Mesendoderm (in vitro differentiated cells): ENCODE data around the gene EEF1AKMT3.

Experiments
- DNase-seq: peaks from one replicate; pipeline ENCODE4 v3.0.0; 2013
- H2AK5ac ChIP-seq: 2 replicates; pipeline ENCODE4 v1.6.1; 2013; ENCODE audit warnings: low read length, inconsistent platforms
- H2BK120ac ChIP-seq: 2 replicates; pipeline ENCODE4 v1.6.1; 2013; ENCODE audit warnings: low read depth, mild to moderate bottlenecking, low read length, moderate library complexity, mixed read lengths
- H2BK15ac ChIP-seq: replicated peaks from 2 replicates; pipeline ENCODE4 v1.6.1; 2013; ENCODE audit warnings: low read depth, mild to moderate bottlenecking, moderate library complexity
- H2BK5ac ChIP-seq: 2 replicates; pipeline ENCODE4 v1.6.1; 2013; ENCODE audit warnings: low read length, inconsistent platforms
- H3K18ac ChIP-seq: 2 replicates; pipeline ENCODE4 v1.6.1; 2013; ENCODE audit warnings: mild to moderate bottlenecking, low read length, mixed read lengths
- H3K23ac ChIP-seq: one replicate; pipeline ENCODE4 v1.6.1; 2013; ENCODE audit warnings: low read length
- H3K27ac ChIP-seq: 2 replicates; pipeline ENCODE4 v1.5.1; 2013; ENCODE audit warnings: low read depth, mild to moderate bottlenecking, inconsistent platforms, low read length, moderate library complexity
- H3K27me3 ChIP-seq: 2 replicates; pipeline ENCODE4 v1.6.1; 2013; ENCODE audit warnings: low read length, control low read depth, mild to moderate bottlenecking, inconsistent platforms; ENCODE audit not compliant: insufficient read depth, poor library complexity
- H3K36me3 ChIP-seq: 2 replicates; pipeline ENCODE4 v1.6.1; 2013; ENCODE audit warnings: low read length, inconsistent platforms; ENCODE audit not compliant: control insufficient read depth, insufficient read depth
- H3K4ac ChIP-seq: one replicate; pipeline ENCODE4 v1.6.1; 2013; ENCODE audit warnings: low read depth, mild to moderate bottlenecking, low read length, moderate library complexity
- H3K4me1 ChIP-seq: 2 replicates; pipeline ENCODE4 v1.6.1; 2013; ENCODE audit warnings: low read depth, low read length, inconsistent platforms; ENCODE audit not compliant: control insufficient read depth
- H3K4me2 ChIP-seq: 2 replicates; pipeline ENCODE4 v1.6.1; 2013; ENCODE audit warnings: low read length
- H3K4me3 ChIP-seq: 2 replicates; pipeline ENCODE4 v1.5.1; 2013; ENCODE audit warnings: mild to moderate bottlenecking, low read length
- H3K56ac ChIP-seq: one replicate; pipeline ENCODE4 v1.6.1; 2013; ENCODE audit warnings: low read length
- H3K79me1 ChIP-seq: 2 replicates; pipeline ENCODE4 v1.6.1; 2013; ENCODE audit warnings: low read length, inconsistent platforms
- H3K79me2 ChIP-seq: 2 replicates; pipeline ENCODE4 v1.6.1; 2013; ENCODE audit warnings: mild to moderate bottlenecking, low read length; ENCODE audit not compliant: control insufficient read depth, insufficient read depth
- H3K9ac ChIP-seq: 2 replicates; pipeline ENCODE4 v1.6.1; 2013; ENCODE audit warnings: low read length, inconsistent platforms
- H4K5ac ChIP-seq: one replicate; pipeline ENCODE4 v1.6.1; 2013; ENCODE audit warnings: low read length
- H4K8ac ChIP-seq: one replicate; pipeline ENCODE4 v1.6.1; 2013; ENCODE audit warnings: low read depth, mild to moderate bottlenecking, control low read depth, low read length, moderate library complexity
- WGBS: extraction: QIAGEN DNeasy Blood & Tissue Kit; methylation state at CpG from one replicate; pipeline ENCODE4 v1.1.7; 2013; ENCODE audit warnings: low lambda C conversion rate, missing lambda C conversion rate; ENCODE audit not compliant: insufficient coverage; ENCODE audit errors: extremely low coverage; 5-methylcytosine and 5-hydroxymethylcytosine counted together

The EEF1AKMT3 gene

GRCh38 chr12:57783861-57784260 is 11.4 kb downstream of the EEF1AKMT3 start:
- H3K79me2 ChIP-seq = peaks cover 8% of the 10 kb centered on the region
- DNase-seq = no peak
- no peak overlapping the region for H4K5ac ChIP-seq
- no peak overlapping the region for H3K18ac ChIP-seq
- WGBS = no CpG with 5 or more reads among the region's 11 CpGs
- H2AK5ac ChIP-seq = no peak overlapping the region
- H3K56ac ChIP-seq = no peak overlapping the region
- no peaks in the 10 kb centered on the region for H3K27me3 ChIP-seq
- H3K36me3 ChIP-seq = peaks cover 4% of the 10 kb centered on the region
- peaks cover 5% of the 10 kb centered on the region for H3K79me1 ChIP-seq
- no peak overlapping the region for H3K27ac ChIP-seq
- no peak overlapping the region for H3K9ac ChIP-seq
- no peak overlapping the region for H4K8ac ChIP-seq
- no peak overlapping the region for H3K4me2 ChIP-seq
- no peak overlapping the region for H2BK120ac ChIP-seq
- H2BK15ac ChIP-seq = no peak overlapping the region
- H3K23ac ChIP-seq = no peak overlapping the region
- H3K4ac ChIP-seq = no peak overlapping the region
- H3K4me1 ChIP-seq = no peaks in the 10 kb centered on the region
- no peak overlapping the region for H3K4me3 ChIP-seq
- no peak overlapping the region for H2BK5ac ChIP-seq

GRCh38 chr12:57793920-57794319 is 21.5 kb downstream of the EEF1AKMT3 start:
- Histone ChIP-seq H2AK5ac (no peak overlapping the region), H3K79me1 (no peaks in the 10 kb centered on the region), H3K23ac (no peak overlapping the region), H2BK120ac (no peak overlapping the region), H3K4ac (no peak overlapping the region), H3K56ac (no peak overlapping the region), H3K4me2 (no peak overlapping the region), H2BK15ac (no peak overlapping the region), H3K9ac (no peak overlapping the region), H3K79me2 (no peaks in the 10 kb centered on the region), H3K18ac (no peak overlapping the region), H4K5ac (no peak overlapping the region), H3K36me3 (peaks cover 5% of the 10 kb centered on the region), H3K4me1 (no peaks in the 10 kb centered on the region), H3K27ac (no peak overlapping the region), H3K27me3 (no peaks in the 10 kb centered on the region), H2BK5ac (no peak overlapping the region), H3K4me3 (no peak overlapping the region), H4K8ac (no peak overlapping the region)
- no peak for DNase-seq
- no CpG with 5 or more reads among the region's 1 CpG for WGBS

- WGBS = no CpG with 5 or more reads among the region's 6 CpGs
- H3K4me1 ChIP-seq = no peaks in the 10 kb centered on the region
- no peak overlapping the region for H2BK15ac ChIP-seq
- no peak overlapping the region for H3K4me2 ChIP-seq
- no peak overlapping the region for H3K18ac ChIP-seq
- no peak overlapping the region for H3K23ac ChIP-seq
- no peak overlapping the region for H2BK5ac ChIP-seq
- no peaks in the 10 kb centered on the region for H3K79me2 ChIP-seq
- H3K4ac ChIP-seq = no peak overlapping the region
- H4K5ac ChIP-seq = no peak overlapping the region
- no peak for DNase-seq
- no peak overlapping the region for H3K27ac ChIP-seq
- H3K4me3 ChIP-seq = no peak overlapping the region
- no peak overlapping the region for H2BK120ac ChIP-seq
- H3K79me1 ChIP-seq = no peaks in the 10 kb centered on the region
- H3K27me3 ChIP-seq = no peaks in the 10 kb centered on the region
- no peak overlapping the region for H3K9ac ChIP-seq
- H3K56ac ChIP-seq = no peak overlapping the region
- peaks cover 6% of the 10 kb centered on the region for H3K36me3 ChIP-seq
- no peak overlapping the region for H4K8ac ChIP-seq
- no peak overlapping the region for H2AK5ac ChIP-seq
Observed at GRCh38 chr12:57795354-57795753, 22.9 kb downstream of the EEF1AKMT3 start.

- Histone ChIP-seq H3K79me2 (no peaks in the 10 kb centered on the region), H3K27ac (no peak overlapping the region), H3K23ac (no peak overlapping the region), H3K4me2 (no peak overlapping the region), H3K56ac (no peak overlapping the region), H3K9ac (no peak overlapping the region), H3K4ac (no peak overlapping the region), H2BK5ac (no peak overlapping the region), H2AK5ac (no peak overlapping the region), H3K36me3 (peaks cover 6% of the 10 kb centered on the region), H3K79me1 (no peaks in the 10 kb centered on the region), H3K4me3 (no peak overlapping the region), H3K18ac (no peak overlapping the region), H2BK120ac (no peak overlapping the region), H3K4me1 (no peaks in the 10 kb centered on the region), H4K8ac (no peak overlapping the region), H4K5ac (no peak overlapping the region), H2BK15ac (no peak overlapping the region), H3K27me3 (no peaks in the 10 kb centered on the region)
- no peak for DNase-seq
- no CpG with 5 or more reads among the region's 1 CpG for WGBS
Observed at GRCh38 chr12:57796996-57797395, 24.6 kb downstream of the EEF1AKMT3 start.

- Histone ChIP-seq H3K4me1 (no peaks in the 10 kb centered on the region), H3K23ac (no peak overlapping the region), H4K5ac (no peak overlapping the region), H3K27ac (no peak overlapping the region), H3K79me2 (no peaks in the 10 kb centered on the region), H3K27me3 (no peaks in the 10 kb centered on the region), H2BK120ac (no peak overlapping the region), H3K36me3 (peaks cover 6% of the 10 kb centered on the region), H2AK5ac (no peak overlapping the region), H3K18ac (no peak overlapping the region), H2BK5ac (no peak overlapping the region), H3K4me2 (no peak overlapping the region), H3K4ac (no peak overlapping the region), H2BK15ac (no peak overlapping the region), H3K56ac (no peak overlapping the region), H4K8ac (no peak overlapping the region), H3K9ac (no peak overlapping the region), H3K79me1 (no peaks in the 10 kb centered on the region), H3K4me3 (no peak overlapping the region)
- no CpG with 5 or more reads among the region's 1 CpG for WGBS
- no peak for DNase-seq
Observed at GRCh38 chr12:57797933-57798332, 25.5 kb downstream of the EEF1AKMT3 start.

GRCh38 chr12:57800965-57801364 is 28.6 kb downstream of the EEF1AKMT3 start:
- H2BK15ac ChIP-seq = no peak overlapping the region
- no peak overlapping the region for H3K4me2 ChIP-seq
- no peak overlapping the region for H3K4me3 ChIP-seq
- no peaks in the 10 kb centered on the region for H3K4me1 ChIP-seq
- no CpG with 5 or more reads among the region's 3 CpGs for WGBS
- no peaks in the 10 kb centered on the region for H3K79me2 ChIP-seq
- no peak overlapping the region for H3K27ac ChIP-seq
- no peak overlapping the region for H3K9ac ChIP-seq
- no peaks in the 10 kb centered on the region for H3K79me1 ChIP-seq
- H3K23ac ChIP-seq = no peak overlapping the region
- no peak overlapping the region for H3K18ac ChIP-seq
- no peak overlapping the region for H2BK120ac ChIP-seq
- DNase-seq = no peak
- H4K8ac ChIP-seq = no peak overlapping the region
- no peak overlapping the region for H3K4ac ChIP-seq
- H2AK5ac ChIP-seq = no peak overlapping the region
- H3K36me3 ChIP-seq = peaks cover 6% of the 10 kb centered on the region
- H2BK5ac ChIP-seq = no peak overlapping the region
- H3K56ac ChIP-seq = no peak overlapping the region
- no peaks in the 10 kb centered on the region for H3K27me3 ChIP-seq
- no peak overlapping the region for H4K5ac ChIP-seq
